GM19463 (cell line): Measurements from ENCODE around the gene HHIPL1.
"Not testable (repeated sequence)": the region's sequence is repeated elsewhere in the genome, so short reads cannot be mapped to it uniquely, and the experiment has no call there.

ENCODE experiments used
- ATAC-seq: cut with Tn5 transposase; IDR thresholded peaks from one replicate; pipeline ENCODE4 v1.9.1; 2021; ENCODE audit warnings: mild to moderate bottlenecking, moderate library complexity; ENCODE audit not compliant: unreplicated experiment

HHIPL1 gene

GRCh38 chr14:99632410-99633035, 12.4 kb upstream of the HHIPL1 start:
- no peak for ATAC-seq

GRCh38 chr14:99633141-99633540, 11.8 kb upstream of the HHIPL1 start:
- no peak for ATAC-seq

GRCh38 chr14:99633918-99634317, 11.0 kb upstream of the HHIPL1 start:
- no peak for ATAC-seq

- ATAC-seq, result no peak
Observed at GRCh38 chr14:99634443-99634842, 10.5 kb upstream of the HHIPL1 start.

GRCh38 chr14:99635116-99635515, 9.8 kb upstream of the HHIPL1 start:
- ATAC-seq, result no peak

GRCh38 chr14:99636487-99636886, 8.4 kb upstream of the HHIPL1 start:
- no peak for ATAC-seq

- no peak for ATAC-seq
Observed at GRCh38 chr14:99637624-99638023, 7.3 kb upstream of the HHIPL1 start.

GRCh38 chr14:99642771-99643170, 2.2 kb upstream of the HHIPL1 start:
- ATAC-seq, result not testable (repeated sequence)

GRCh38 chr14:99643343-99643742, 1.6 kb upstream of the HHIPL1 start:
- no peak for ATAC-seq

GRCh38 chr14:99644035-99644587, 818 bp upstream of the HHIPL1 start:
- no peak for ATAC-seq

GRCh38 chr14:99645545-99646505, 896 bp downstream of the HHIPL1 start:
- ATAC-seq, result no peak

- no peak for ATAC-seq
Observed at GRCh38 chr14:99647411-99647810, 2.5 kb downstream of the HHIPL1 start.

GRCh38 chr14:99648027-99648784, 3.3 kb downstream of the HHIPL1 start:
- ATAC-seq, result no peak

- no peak for ATAC-seq
Observed at GRCh38 chr14:99649219-99649618, 4.3 kb downstream of the HHIPL1 start.

GRCh38 chr14:99649643-99650042, 4.7 kb downstream of the HHIPL1 start:
- no peak for ATAC-seq

GRCh38 chr14:99650189-99650588, 5.3 kb downstream of the HHIPL1 start:
- no peak for ATAC-seq

GRCh38 chr14:99651953-99652746, 7.2 kb downstream of the HHIPL1 start:
- no peak for ATAC-seq

GRCh38 chr14:99654235-99654985, 9.5 kb downstream of the HHIPL1 start:
- no peak for ATAC-seq

GRCh38 chr14:99655521-99655920, 10.6 kb downstream of the HHIPL1 start:
- ATAC-seq, result no peak

GRCh38 chr14:99656171-99656570, 11.2 kb downstream of the HHIPL1 start:
- no peak for ATAC-seq
